GM23338 (cell line): ENCODE results near the gene HNRNPA2B1.

Source experiments
- CREB1 ChIP-seq: fragments of 250-450 bp; sonication (Bioruptor Pico); IDR thresholded peaks from 2 replicates; pipeline ENCODE4 v1.5.0; 2020; ENCODE audit warnings: low read depth, mild to moderate bottlenecking, moderate library complexity
- CTCF ChIP-seq, 2 experiments: fragments of 200-600 bp in 1 of 2; sonication (generic) in 1 of 2; conservative IDR thresholded peaks; 2 replicates each; pipeline versions ENCODE4 v1.5.1 to v1.6.1; 2016 to 2017; ENCODE audit warnings: antibody characterized with exemption in 2 of 2, low read depth in 2 of 2, mild to moderate bottlenecking in 2 of 2, moderate library complexity in 1 of 2
- ETS1 ChIP-seq: IDR thresholded peaks from 2 replicates; pipeline ENCODE4 v1.6.1; 2016; ENCODE audit warnings: antibody characterized with exemption
- EZH2 ChIP-seq: fragments of 200-600 bp; sonication (generic); IDR thresholded peaks from one replicate; pipeline ENCODE4 v1.8.0; 2017; ENCODE audit warnings: antibody characterized with exemption, mild to moderate bottlenecking, low read depth; ENCODE audit not compliant: unreplicated experiment
- EZH2phosphoT487 ChIP-seq: fragments of 200-600 bp; sonication (generic); IDR thresholded peaks from one replicate; pipeline ENCODE4 v1.8.1; 2018; ENCODE audit warnings: antibody characterized with exemption; ENCODE audit not compliant: unreplicated experiment
- JUNB ChIP-seq: IDR thresholded peaks from one replicate; pipeline ENCODE4 v1.6.1; 2016; ENCODE audit warnings: antibody characterized with exemption; ENCODE audit not compliant: unreplicated experiment
- NANOG ChIP-seq: IDR thresholded peaks from 2 replicates; pipeline ENCODE4 v1.6.1; 2016; ENCODE audit warnings: antibody characterized with exemption, borderline replicate concordance
- POLR2AphosphoS5 ChIP-seq: IDR thresholded peaks from 2 replicates; pipeline ENCODE4 v1.6.1; 2016; ENCODE audit warnings: antibody characterized with exemption, low read depth
- REST ChIP-seq: IDR thresholded peaks from one replicate; pipeline ENCODE4 v1.6.1; 2018; ENCODE audit warnings: antibody characterized with exemption; ENCODE audit not compliant: unreplicated experiment
- ZNF114 ChIP-seq: fragments of 250-450 bp; sonication (Bioruptor Pico); IDR thresholded peaks from 2 replicates; pipeline ENCODE4 v1.5.0; 2020; ENCODE audit warnings: mild to moderate bottlenecking, moderate library complexity
- ZNF331 ChIP-seq: fragments of 250-450 bp; sonication (Bioruptor Pico); IDR thresholded peaks from 2 replicates; pipeline ENCODE4 v1.5.0; 2020; ENCODE audit warnings: low read depth, mild to moderate bottlenecking, moderate library complexity

GRCh38 chr7:26183545-26184280, 16.8 kb downstream of the HNRNPA2B1 start:
- TF ChIP-seq CTCF (conservative IDR thresholded peaks at IDR 0.05; ENCODE audit: low read depth in 2 of 2) (no peak), EZH2 (no peak), NANOG (no peak), EZH2phosphoT487 (no peak), REST (no peak), CREB1 (CRISPR knock-in tag) (no peak), POLR2AphosphoS5 (peak; percentile 10; the same call in 1 of the 2 replicates), ZNF331 (CRISPR knock-in tag) (no peak), ETS1 (no peak), ZNF114 (CRISPR knock-in tag) (no peak), JUNB (no peak)
